K562 treated with DMSO at 1 percent for 48 hours (cell line): ENCODE data around the gene APLN. TPM values are rescaled to one million over a fixed set of nuclear protein-coding genes. Genes with fewer than 3 reads are reported as not detected.

ENCODE experiments used
- total RNA-seq: library from RNA; unstranded; fragments of 300-600 nt; gene quantifications from 2 replicates; pipeline ENCODE4 v1.2.3, GENCODE V29; 2022; ENCODE audit warnings: low replicate concordance; ENCODE audit errors: extremely low read depth

The APLN gene
- not detected in 2 replicates for total RNA-seq

GRCh38 chrX:129654652-129655546 lies at the start of gene APLN:
Gene APLN, minus strand, starts transcription at chrX:129654956. Its CDS starts 326 bp downstream, at chrX:129654630.

Other genes with a start within 250 kb of the APLN start
- not detected in 2 replicates for gene SMARCA1, start 131.5 kb downstream of the APLN start, total RNA-seq
- not detected in 2 replicates for gene OCRL, start 114.7 kb downstream of the APLN start, total RNA-seq
- not detected in 2 replicates for gene XPNPEP2, start 84.0 kb upstream of the APLN start, total RNA-seq
- not detected in 2 replicates for gene SASH3, start 125.0 kb upstream of the APLN start, total RNA-seq
- not detected in 2 replicates for gene ZDHHC9, start 188.9 kb upstream of the APLN start, total RNA-seq